Measurements from ENCODE around the gene ASIC4. TPM values are rescaled to one million over a fixed set of nuclear protein-coding genes. Genes with fewer than 3 reads are reported as not detected.

ASIC4 gene
- total RNA-seq, 1 experiment from 2014 or later, result 0.21 TPM

DNA sequence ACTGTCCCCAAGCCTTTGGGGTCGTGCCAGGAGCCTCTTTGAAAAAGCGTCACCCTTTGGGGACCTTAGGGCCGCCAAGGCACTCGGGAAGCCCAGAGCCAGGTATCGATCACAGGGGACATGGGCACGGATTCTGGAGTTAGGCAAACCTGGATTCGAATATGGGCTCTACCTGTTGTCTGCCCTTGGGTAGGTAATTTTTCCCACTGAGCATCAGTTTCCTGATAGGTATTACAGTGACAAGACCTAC lies 38.8 kb downstream of the ASIC4 start:
- intact Hi-C loops (cut with micrococcal nuclease; ENCODE audit: unreplicated experiment) (no loop called here), in situ Hi-C loops (cut with HindIII; ENCODE audit: low pct_unique_long_range_greater_than_20kb, low sequenced_read_pairs) (no loop called here)
- H3K4me3 ChIP-seq (ENCODE audit: low read depth in 2 of 2, low read length in 2 of 2), result peak overlapping the region; percentile 51 to 64
- no peak for DNase-seq (ENCODE audit: low read depth, low spot score)
- H3K9me3 ChIP-seq (ENCODE audit: control insufficient read depth, insufficient read depth, low read depth, low read length), result no peaks in the 10 kb centered on the region
- ATAC-seq, result no peak
- no peak for TF ChIP-seq TCF7L2 (IDR thresholded peaks at IDR 0.05; ENCODE audit: low read depth, low read length)
- TF ChIP-seq SIN3A (IDR thresholded peaks at IDR 0.05; ENCODE audit: borderline replicate concordance, insufficient read depth, low read depth, low read length), result no peak
- TF ChIP-seq POLR2AphosphoS5 (IDR thresholded peaks at IDR 0.05; ENCODE audit: low read depth, low read length), result no peak
- TF ChIP-seq, protein P1, sequence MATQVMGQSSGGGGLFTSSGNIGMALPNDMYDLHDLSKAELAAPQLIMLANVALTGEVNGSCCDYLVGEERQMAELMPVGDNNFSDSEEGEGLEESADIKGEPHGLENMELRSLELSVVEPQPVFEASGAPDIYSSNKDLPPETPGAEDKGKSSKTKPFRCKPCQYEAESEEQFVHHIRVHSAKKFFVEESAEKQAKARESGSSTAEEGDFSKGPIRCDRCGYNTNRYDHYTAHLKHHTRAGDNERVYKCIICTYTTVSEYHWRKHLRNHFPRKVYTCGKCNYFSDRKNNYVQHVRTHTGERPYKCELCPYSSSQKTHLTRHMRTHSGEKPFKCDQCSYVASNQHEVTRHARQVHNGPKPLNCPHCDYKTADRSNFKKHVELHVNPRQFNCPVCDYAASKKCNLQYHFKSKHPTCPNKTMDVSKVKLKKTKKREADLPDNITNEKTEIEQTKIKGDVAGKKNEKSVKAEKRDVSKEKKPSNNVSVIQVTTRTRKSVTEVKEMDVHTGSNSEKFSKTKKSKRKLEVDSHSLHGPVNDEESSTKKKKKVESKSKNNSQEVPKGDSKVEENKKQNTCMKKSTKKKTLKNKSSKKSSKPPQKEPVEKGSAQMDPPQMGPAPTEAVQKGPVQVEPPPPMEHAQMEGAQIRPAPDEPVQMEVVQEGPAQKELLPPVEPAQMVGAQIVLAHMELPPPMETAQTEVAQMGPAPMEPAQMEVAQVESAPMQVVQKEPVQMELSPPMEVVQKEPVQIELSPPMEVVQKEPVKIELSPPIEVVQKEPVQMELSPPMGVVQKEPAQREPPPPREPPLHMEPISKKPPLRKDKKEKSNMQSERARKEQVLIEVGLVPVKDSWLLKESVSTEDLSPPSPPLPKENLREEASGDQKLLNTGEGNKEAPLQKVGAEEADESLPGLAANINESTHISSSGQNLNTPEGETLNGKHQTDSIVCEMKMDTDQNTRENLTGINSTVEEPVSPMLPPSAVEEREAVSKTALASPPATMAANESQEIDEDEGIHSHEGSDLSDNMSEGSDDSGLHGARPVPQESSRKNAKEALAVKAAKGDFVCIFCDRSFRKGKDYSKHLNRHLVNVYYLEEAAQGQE (IDR thresholded peaks at IDR 0.05; ENCODE audit: insufficient read depth in 1 of 2, low read depth in 2 of 2, low read length in 1 of 2), result no peak
- TF ChIP-seq, protein P2, sequence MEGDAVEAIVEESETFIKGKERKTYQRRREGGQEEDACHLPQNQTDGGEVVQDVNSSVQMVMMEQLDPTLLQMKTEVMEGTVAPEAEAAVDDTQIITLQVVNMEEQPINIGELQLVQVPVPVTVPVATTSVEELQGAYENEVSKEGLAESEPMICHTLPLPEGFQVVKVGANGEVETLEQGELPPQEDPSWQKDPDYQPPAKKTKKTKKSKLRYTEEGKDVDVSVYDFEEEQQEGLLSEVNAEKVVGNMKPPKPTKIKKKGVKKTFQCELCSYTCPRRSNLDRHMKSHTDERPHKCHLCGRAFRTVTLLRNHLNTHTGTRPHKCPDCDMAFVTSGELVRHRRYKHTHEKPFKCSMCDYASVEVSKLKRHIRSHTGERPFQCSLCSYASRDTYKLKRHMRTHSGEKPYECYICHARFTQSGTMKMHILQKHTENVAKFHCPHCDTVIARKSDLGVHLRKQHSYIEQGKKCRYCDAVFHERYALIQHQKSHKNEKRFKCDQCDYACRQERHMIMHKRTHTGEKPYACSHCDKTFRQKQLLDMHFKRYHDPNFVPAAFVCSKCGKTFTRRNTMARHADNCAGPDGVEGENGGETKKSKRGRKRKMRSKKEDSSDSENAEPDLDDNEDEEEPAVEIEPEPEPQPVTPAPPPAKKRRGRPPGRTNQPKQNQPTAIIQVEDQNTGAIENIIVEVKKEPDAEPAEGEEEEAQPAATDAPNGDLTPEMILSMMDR (IDR thresholded peaks at IDR 0.05), result no peak
- POLR2A ChIA-PET, result interaction anchor here (0.5 kb wide), 1 partner anchor 45 kb away, joined by 5 read pairs; no protein-coding TSS in a partner anchor
- BruUV-seq (replicated peaks), result no TSS peak
- peaks cover 3% of the 10 kb centered on the region; the same call in 1 of the 2 replicates for H3K4me1 ChIP-seq (ENCODE audit: control insufficient read depth, insufficient read depth, low read length)
- no peak overlapping the region for H3K27ac ChIP-seq (ENCODE audit: low read length)
- CTCF ChIA-PET, result no interaction called here
- no peaks in the 10 kb centered on the region for H3K36me3 ChIP-seq (ENCODE audit: control insufficient read depth, insufficient read depth, low read length)
- no peaks in the 10 kb centered on the region for H3K27me3 ChIP-seq (ENCODE audit: control insufficient read depth, insufficient read depth, low read length)

DNA sequence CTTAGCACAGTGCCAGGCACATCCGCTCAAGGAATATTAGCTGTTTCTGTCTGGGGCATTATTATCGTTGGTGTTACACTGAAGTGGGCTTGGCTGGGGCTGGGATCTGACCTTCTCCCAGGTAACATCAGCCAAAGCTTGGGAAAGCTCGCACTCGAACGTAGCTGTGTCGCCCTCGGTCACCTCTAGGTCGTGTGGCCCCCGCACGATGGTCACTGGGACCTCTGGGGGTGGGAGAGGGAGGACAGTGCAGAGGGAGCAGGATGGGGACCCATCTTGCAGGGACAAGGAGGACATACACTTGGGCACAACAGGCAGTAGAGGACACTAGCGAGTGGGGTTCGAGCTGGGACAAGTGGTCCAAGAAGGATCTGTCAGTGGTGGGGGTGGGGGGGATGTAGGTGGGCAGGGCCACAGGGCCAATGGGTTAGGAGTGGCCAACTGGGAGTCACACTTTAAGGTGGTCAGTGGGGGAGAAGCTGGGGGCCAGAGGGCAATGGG lies 39.2 kb downstream of the ASIC4 start:
- in situ Hi-C loops (cut with HindIII; ENCODE audit: low pct_unique_long_range_greater_than_20kb, low sequenced_read_pairs), result no loop called here

More for the DNA sequence above, 39.2 kb downstream of the ASIC4 start:
- ChIA-PET POLR2A (no interaction called here), CTCF (no interaction called here)
- Histone ChIP-seq H3K27ac (ENCODE audit: low read length) (no peak overlapping the region), H3K36me3 (ENCODE audit: control insufficient read depth, insufficient read depth, low read length) (no peaks in the 10 kb centered on the region), H3K4me1 (ENCODE audit: control insufficient read depth, insufficient read depth, low read length) (peaks cover 3% of the 10 kb centered on the region; the same call in 1 of the 2 replicates), H3K27me3 (ENCODE audit: control insufficient read depth, insufficient read depth, low read length) (no peaks in the 10 kb centered on the region), H3K4me3 (ENCODE audit: low read depth in 2 of 2, low read length in 2 of 2) (no peak overlapping the region), H3K9me3 (ENCODE audit: control insufficient read depth, insufficient read depth, low read depth, low read length) (no peaks in the 10 kb centered on the region)
- DNase-seq (ENCODE audit: low read depth, low spot score), result no peak
- TF ChIP-seq, protein P1 (IDR thresholded peaks at IDR 0.05; ENCODE audit: insufficient read depth in 1 of 2, low read depth in 2 of 2, low read length in 1 of 2), result no peak
- TF ChIP-seq, protein P2 (IDR thresholded peaks at IDR 0.05), result no peak
- TF ChIP-seq SIN3A (IDR thresholded peaks at IDR 0.05; ENCODE audit: borderline replicate concordance, insufficient read depth, low read depth, low read length) (no peak), TCF7L2 (IDR thresholded peaks at IDR 0.05; ENCODE audit: low read depth, low read length) (no peak), POLR2AphosphoS5 (IDR thresholded peaks at IDR 0.05; ENCODE audit: low read depth, low read length) (no peak)
- ATAC-seq, result no peak
- BruUV-seq (replicated peaks), result no TSS peak
- intact Hi-C loops (cut with micrococcal nuclease; ENCODE audit: unreplicated experiment), result no loop called here
